Neuronal stem cell (in vitro differentiated cells): ENCODE data around the gene TNP2.
A peak's percentile ranks its signal among the peaks of the same experiment; 100 is the strongest.

Experiments
- DNase-seq: peaks from one replicate; pipeline ENCODE4 v3.0.0-alpha.2; 2013; ENCODE audit warnings: low spot score
- H2AFZ ChIP-seq: one replicate; pipeline ENCODE4 v1.6.1; 2013; ENCODE audit warnings: mild to moderate bottlenecking, low read length, inconsistent platforms
- H2AK5ac ChIP-seq: 2 replicates; pipeline ENCODE4 v1.6.1; 2013; ENCODE audit warnings: low read depth, mild to moderate bottlenecking, inconsistent platforms, low read length, moderate library complexity, mixed read lengths
- H2BK120ac ChIP-seq: 2 replicates; pipeline ENCODE4 v1.6.1; 2013; ENCODE audit warnings: low read depth, mild to moderate bottlenecking, inconsistent platforms, low read length, moderate library complexity, mixed read lengths
- H2BK12ac ChIP-seq: one replicate; pipeline ENCODE4 v1.6.1; 2013; ENCODE audit warnings: low read length, inconsistent platforms
- H2BK15ac ChIP-seq: 2 replicates; pipeline ENCODE4 v1.6.1; 2013; ENCODE audit warnings: mild to moderate bottlenecking, low read length, inconsistent platforms, mixed read lengths
- H2BK5ac ChIP-seq: one replicate; pipeline ENCODE4 v1.6.1; 2013; ENCODE audit warnings: inconsistent platforms, mild to moderate bottlenecking, low read length, moderate library complexity
- H3K14ac ChIP-seq: one replicate; pipeline ENCODE4 v1.6.1; 2013; ENCODE audit warnings: low read length, inconsistent platforms
- H3K18ac ChIP-seq: 2 replicates; pipeline ENCODE4 v1.6.1; 2013; ENCODE audit warnings: low read length, inconsistent platforms
- H3K23ac ChIP-seq: 2 replicates; pipeline ENCODE4 v1.6.1; 2013; ENCODE audit warnings: low read depth, mild to moderate bottlenecking, mixed read lengths, low read length, inconsistent platforms; ENCODE audit not compliant: poor library complexity
- H3K27ac ChIP-seq: replicated peaks from 3 replicates; pipeline ENCODE4 v1.5.1; 2013; ENCODE audit warnings: low read length, inconsistent platforms
- H3K27me3 ChIP-seq, 3 experiments: 2 replicates each; pipeline ENCODE4 v1.6.1; 2013; ENCODE audit warnings: low read length in 3 of 3, mild to moderate bottlenecking in 2 of 3, inconsistent platforms in 1 of 3, low read depth in 1 of 3, mixed read lengths in 1 of 3, moderate library complexity in 1 of 3; ENCODE audit not compliant: control insufficient read depth in 3 of 3, insufficient read depth in 3 of 3
- H3K36me3 ChIP-seq, 2 donors: replicated peaks in 1 of 2; 2 replicates each; pipeline ENCODE4 v1.6.1; 2013; ENCODE audit warnings: low read length in 2 of 2; ENCODE audit not compliant: control insufficient read depth in 2 of 2, insufficient read depth in 2 of 2
- H3K4ac ChIP-seq: 2 replicates; pipeline ENCODE4 v1.6.1; 2013; ENCODE audit warnings: inconsistent platforms, mild to moderate bottlenecking, low read length, moderate library complexity
- H3K4me1 ChIP-seq, 2 donors: 1 replicate in 1 of 2; 2 replicates in 1 of 2; pipeline ENCODE4 v1.6.1; 2013; ENCODE audit warnings: low read length in 2 of 2, low read depth in 1 of 2; ENCODE audit not compliant: control insufficient read depth in 2 of 2, insufficient read depth in 1 of 2
- H3K4me2 ChIP-seq: one replicate; pipeline ENCODE4 v1.6.1; 2013; ENCODE audit warnings: mild to moderate bottlenecking, low read length, inconsistent platforms; ENCODE audit not compliant: insufficient read depth, poor library complexity, severe bottlenecking
- H3K4me3 ChIP-seq, 2 donors: 2 replicates each; pipeline ENCODE4 v1.5.1; 2013; ENCODE audit warnings: low read length in 2 of 2, mild to moderate bottlenecking in 2 of 2, inconsistent platforms in 1 of 2, moderate library complexity in 1 of 2
- H3K79me1 ChIP-seq: one replicate; pipeline ENCODE4 v1.6.1; 2013; ENCODE audit warnings: low read depth, mild to moderate bottlenecking, inconsistent platforms, low read length, moderate library complexity
- H3K9ac ChIP-seq: one replicate; pipeline ENCODE4 v1.6.1; 2013; ENCODE audit warnings: mild to moderate bottlenecking, low read depth, low read length, inconsistent platforms; ENCODE audit not compliant: poor library complexity
- H3K9me3 ChIP-seq, 2 donors: replicated peaks in 1 of 2; 2 replicates each; pipeline versions ENCODE3 to v1.6.1; 2013; ENCODE audit warnings: low read length in 2 of 2, mild to moderate bottlenecking in 2 of 2, inconsistent platforms in 1 of 2, low read depth in 1 of 2, mixed read lengths in 1 of 2, moderate library complexity in 1 of 2; ENCODE audit not compliant: control insufficient read depth in 2 of 2, insufficient read depth in 1 of 2
- H4K8ac ChIP-seq: one replicate; pipeline ENCODE4 v1.6.1; 2013; ENCODE audit warnings: low read depth, mild to moderate bottlenecking, inconsistent platforms, low read length, moderate library complexity
- H4K91ac ChIP-seq: one replicate; pipeline ENCODE4 v1.6.1; 2013; ENCODE audit warnings: low read length, low read depth, mild to moderate bottlenecking, inconsistent platforms; ENCODE audit not compliant: poor library complexity
- WGBS, 2 donors: extraction: QIAGEN DNeasy Blood & Tissue Kit; methylation state at CpG; one replicate each; pipeline ENCODE4 v1.1.7; 2013; ENCODE audit warnings: missing lambda C conversion rate in 2 of 2, mixed read lengths in 1 of 2; ENCODE audit not compliant: insufficient read length in 2 of 2, insufficient replicate concordance in 1 of 2; ENCODE audit errors: extremely low coverage in 2 of 2; 5-methylcytosine and 5-hydroxymethylcytosine counted together

TNP2 gene

DNA sequence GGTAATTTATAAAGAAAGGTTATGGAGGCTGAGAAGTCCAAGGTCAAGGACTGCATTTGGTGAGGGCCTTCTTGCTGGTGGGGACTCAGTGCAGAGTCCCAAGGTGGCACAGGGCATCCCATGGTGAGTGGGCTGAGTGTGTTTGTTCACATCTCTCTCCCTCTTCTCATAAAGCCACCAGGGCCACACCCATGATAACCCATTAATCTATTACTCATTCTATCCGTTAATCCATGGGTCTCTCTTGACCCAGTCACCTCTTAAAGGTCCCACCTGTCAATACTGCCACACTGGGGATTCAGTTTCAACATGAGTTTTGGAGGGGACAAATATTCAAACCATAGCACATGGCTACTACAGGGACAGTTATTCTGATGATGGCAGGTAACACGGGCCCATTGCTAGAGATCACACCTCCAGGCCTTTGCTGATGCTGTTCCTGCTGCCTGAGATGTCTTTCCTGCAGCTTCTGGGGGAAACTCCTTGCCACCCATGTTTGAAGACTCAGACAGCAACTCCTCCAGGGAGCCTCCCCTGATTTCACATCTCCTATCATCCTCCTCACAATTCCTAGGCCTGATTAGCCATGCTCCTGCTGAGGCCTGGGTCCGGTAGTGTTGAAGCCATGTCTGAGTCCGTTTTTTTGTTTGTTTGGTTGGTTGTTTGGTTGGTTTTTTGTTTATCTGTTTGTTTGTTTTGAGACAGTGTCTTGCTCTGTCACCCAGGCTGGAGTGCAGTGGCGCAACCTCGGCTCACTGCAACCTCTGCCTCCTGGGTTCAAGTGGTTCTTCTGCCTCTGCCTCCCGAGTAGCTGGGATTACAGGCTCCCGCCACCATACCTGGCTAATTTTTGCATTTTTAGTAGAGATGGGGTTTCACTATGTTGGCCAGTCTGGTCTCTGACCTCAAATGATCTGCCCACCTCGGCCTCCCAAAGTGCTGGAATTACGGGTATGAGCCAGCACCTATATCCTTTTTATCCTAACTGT is 29.2 kb downstream of the TNP2 start:
- Histone ChIP-seq H2BK5ac (no peak overlapping the region), H3K4me3 (no peak overlapping the region), H3K36me3 (no peaks in the 10 kb centered on the region), H2BK15ac (no peak overlapping the region), H3K4me1 (no peaks in the 10 kb centered on the region), H3K14ac (no peak overlapping the region), H3K27ac (no peak overlapping the region), H2AK5ac (no peak overlapping the region), H4K8ac (no peak overlapping the region), H2AFZ (no peak overlapping the region), H3K9ac (no peak overlapping the region), H3K18ac (no peak overlapping the region), H4K91ac (no peak overlapping the region), H3K27me3 (peaks cover 0 to 3% (median 0%) of the 10 kb centered on the region in 3 experiments), H3K9me3 (no peaks in the 10 kb centered on the region), H3K23ac (no peak overlapping the region), H3K4ac (no peak overlapping the region), H2BK12ac (no peak overlapping the region), H2BK120ac (no peak overlapping the region), H3K79me1 (no peaks in the 10 kb centered on the region), H3K4me2 (no peak overlapping the region)
- no peak for DNase-seq
- WGBS, 2 donors = no CpG with 5 or more reads among the region's 10 CpGs

DNA sequence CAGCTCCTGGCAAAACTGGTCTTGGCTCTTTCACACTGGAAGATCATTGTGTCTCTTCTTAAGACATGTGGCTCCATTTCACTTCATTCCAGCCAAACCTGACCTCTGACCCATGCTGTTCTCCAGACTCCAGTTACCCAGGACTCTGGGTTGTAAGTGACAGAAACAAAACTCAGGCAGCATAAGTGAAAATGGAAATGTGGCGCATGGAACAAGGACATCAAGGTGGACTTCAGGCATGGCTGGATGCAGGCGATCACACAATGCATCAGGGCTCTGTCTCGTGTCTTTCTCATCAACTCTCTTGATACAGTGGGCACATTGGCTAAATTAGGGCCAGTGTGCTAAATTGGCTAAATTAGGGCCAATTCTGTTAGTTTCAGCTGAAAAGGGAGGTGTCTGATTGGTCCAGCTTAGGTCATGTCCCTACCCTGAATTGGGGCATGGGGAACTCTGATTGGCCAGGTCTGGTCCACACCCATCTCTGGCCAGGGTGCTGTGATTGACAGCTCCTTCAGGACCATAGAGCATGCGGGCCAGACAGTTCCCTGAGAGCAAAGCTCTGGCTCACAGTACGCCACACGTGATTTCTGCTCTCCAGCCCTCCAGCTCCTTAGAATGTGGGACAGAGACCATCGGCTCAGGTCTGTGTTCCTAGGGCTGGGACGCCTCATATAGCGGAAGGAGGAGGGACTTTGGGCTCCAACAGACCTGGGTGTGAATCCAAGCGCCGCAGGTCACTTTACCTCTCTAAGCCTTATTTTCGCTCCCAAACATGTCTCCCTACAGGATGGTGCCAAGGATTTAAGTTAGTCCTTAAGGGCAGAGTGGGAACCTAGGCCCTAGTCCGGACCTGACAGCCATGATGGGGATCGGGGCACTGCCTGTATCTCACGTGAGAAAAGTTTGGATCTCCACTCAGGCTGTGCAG is 30.6 kb downstream of the TNP2 start:
- Histone ChIP-seq H2BK5ac (no peak overlapping the region), H3K18ac (no peak overlapping the region), H3K4ac (no peak overlapping the region), H4K91ac (no peak overlapping the region), H3K4me2 (no peak overlapping the region), H3K27me3 (peaks cover 0 to 3% (median 0%) of the 10 kb centered on the region in 3 experiments), H3K4me3 (no peak overlapping the region), H3K36me3 (no peaks in the 10 kb centered on the region), H2BK12ac (no peak overlapping the region), H3K14ac (no peak overlapping the region), H2AFZ (no peak overlapping the region), H3K9ac (no peak overlapping the region), H2AK5ac (no peak overlapping the region), H3K4me1 (no peaks in the 10 kb centered on the region), H3K23ac (peak overlapping the region; percentile 28), H4K8ac (no peak overlapping the region), H3K79me1 (no peaks in the 10 kb centered on the region), H3K27ac (no peak overlapping the region), H3K9me3 (no peaks in the 10 kb centered on the region), H2BK15ac (no peak overlapping the region), H2BK120ac (no peak overlapping the region)
- DNase-seq = no peak
- no CpG with 5 or more reads among the region's 15 CpGs for WGBS, 2 donors

DNA sequence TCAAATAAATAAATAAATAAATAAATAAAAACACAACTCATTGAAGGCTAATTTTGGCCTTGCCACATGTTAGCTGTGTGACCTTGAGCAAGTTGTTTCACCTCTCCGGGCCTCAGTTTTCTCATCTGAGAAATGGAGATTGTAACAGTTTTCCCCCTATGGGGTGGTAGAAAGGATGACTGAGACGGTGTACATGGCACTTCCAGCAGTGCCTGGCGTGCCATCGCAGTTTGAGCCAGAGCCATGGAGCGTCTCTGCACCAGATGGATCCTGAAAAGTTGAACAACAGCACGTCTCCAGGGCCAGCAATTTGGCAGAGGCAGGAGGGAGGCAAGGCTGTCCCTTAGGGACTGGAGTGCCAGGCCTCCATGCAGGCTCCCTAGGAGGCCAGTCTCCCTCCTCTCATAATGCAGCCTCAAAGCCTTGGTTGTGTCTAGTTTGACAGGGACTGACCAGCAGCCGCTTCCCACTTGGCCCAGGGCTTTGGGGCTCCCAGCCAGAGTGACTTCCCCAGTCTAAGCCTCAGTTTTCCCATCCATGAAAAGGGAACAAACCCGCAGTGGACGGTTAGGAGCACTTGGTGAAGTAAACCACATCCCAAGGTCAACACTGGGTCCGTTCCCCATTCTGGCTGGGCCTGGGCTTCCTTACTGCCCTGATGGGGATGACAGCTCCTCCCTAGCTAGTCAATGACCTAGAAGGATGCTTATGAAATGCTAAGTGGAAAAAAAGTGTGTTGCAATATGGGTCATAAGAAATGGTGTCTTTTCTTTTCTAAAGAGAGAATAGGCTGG is 32.5 kb downstream of the TNP2 start:
- no peak overlapping the region for H4K8ac ChIP-seq
- H2AK5ac ChIP-seq = no peak overlapping the region
- H4K91ac ChIP-seq = no peak overlapping the region
- H3K4me3 ChIP-seq = no peak overlapping the region
- no peak overlapping the region for H3K4ac ChIP-seq
- H3K4me2 ChIP-seq = no peak overlapping the region
- peaks cover 0 to 1% (median 0%) of the 10 kb centered on the region in 3 experiments for H3K27me3 ChIP-seq
- H3K9me3 ChIP-seq = no peaks in the 10 kb centered on the region
- no peak overlapping the region for H2BK12ac ChIP-seq
- H3K27ac ChIP-seq = no peak overlapping the region
- H2BK120ac ChIP-seq = no peak overlapping the region
- no peak overlapping the region for H3K18ac ChIP-seq
- H2BK15ac ChIP-seq = no peak overlapping the region
- no peak overlapping the region for H3K14ac ChIP-seq
- no peak overlapping the region for H2BK5ac ChIP-seq
- peaks cover 0 to 2% of the 10 kb centered on the region in 2 donors for H3K4me1 ChIP-seq
- no peak for DNase-seq
- no peaks in the 10 kb centered on the region for H3K79me1 ChIP-seq
- H3K23ac ChIP-seq = peak overlapping the region; percentile 26
- peak overlapping the region; percentile 7 for H3K9ac ChIP-seq
- no peaks in the 10 kb centered on the region for H3K36me3 ChIP-seq
- no CpG with 5 or more reads among the region's 10 CpGs for WGBS, 2 donors
- no peak overlapping the region for H2AFZ ChIP-seq
